ENCODE results near the gene UMODL1.

The UMODL1 gene

DNA sequence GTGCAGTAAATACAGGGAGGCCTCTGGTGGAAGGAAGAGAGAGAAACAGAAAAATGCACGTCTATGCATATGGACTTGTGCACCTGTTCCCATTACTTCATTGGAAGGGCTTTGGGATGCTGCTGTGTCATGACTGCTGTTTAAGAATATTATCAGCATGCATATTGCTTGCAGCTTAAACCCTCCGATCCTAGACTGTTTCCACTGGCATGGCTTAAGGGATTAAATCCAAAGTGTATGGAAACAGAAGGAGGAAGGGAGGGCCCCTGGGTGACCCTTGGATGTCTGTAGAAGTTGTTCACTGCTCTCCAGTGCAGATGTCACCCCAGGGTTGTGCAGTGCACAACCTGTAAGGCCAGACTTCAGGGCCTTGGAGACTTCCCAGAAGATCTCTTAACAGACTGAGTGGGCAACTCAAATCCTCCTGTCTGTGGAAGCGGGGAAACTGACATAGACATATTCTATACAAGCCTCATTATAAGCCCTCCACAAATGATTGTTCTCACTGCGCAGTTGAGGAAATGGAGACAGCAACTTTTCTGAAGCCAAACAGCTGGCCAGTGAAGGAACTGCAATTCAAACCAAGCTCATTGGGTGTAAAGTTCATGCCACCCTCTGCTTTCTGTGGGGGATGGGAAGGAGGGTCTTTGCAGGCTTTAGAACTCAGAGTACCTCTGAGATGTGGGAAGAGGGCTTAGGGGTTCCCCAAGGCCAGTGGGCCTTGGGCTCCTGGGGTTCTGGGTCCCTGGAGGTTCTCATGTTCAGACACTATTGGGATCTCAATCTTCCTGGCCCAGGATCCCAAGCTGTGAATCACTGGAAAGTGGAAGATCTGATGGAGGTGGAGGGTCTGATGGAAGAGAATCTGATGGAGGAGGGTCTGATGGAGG is 73.8 kb downstream of the UMODL1 start:
- in situ Hi-C loops (cut with HindIII; ENCODE audit: low sequenced_read_pairs), result loop anchor here (5.0 kb wide), 1 partner anchor 78 kb away; no protein-coding TSS in a partner anchor

- in situ Hi-C loops (cut with HindIII; ENCODE audit: low sequenced_read_pairs), result no loop called here
Observed at GRCh38 chr21:42145569-42146272, 74.6 kb downstream of the UMODL1 start.

GRCh38 chr21:42146273-42146805 is 75.2 kb downstream of the UMODL1 start:
- in situ Hi-C loops (cut with HindIII; ENCODE audit: low sequenced_read_pairs), result no loop called here

DNA sequence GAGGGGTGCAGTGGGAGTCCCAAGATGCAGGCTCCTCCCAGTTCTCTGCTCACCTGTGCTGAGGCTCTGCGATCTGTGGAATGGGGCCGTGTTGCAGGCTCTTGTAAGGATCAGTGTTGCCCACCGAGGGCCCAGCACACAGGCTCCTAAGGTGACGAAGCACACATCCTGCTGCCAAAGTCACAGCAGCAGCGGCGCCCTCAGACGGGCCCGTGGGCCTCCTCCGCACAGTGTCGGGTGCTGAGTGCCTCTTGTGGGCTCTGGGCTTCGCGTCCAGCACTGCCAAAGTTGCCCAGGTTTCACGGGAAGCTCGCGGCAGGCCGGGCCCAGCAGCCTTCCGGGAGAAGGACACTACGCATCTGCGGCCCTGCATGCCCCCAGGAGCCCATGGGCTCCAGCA is 75.7 kb downstream of the UMODL1 start:
- in situ Hi-C loops (cut with HindIII; ENCODE audit: low sequenced_read_pairs), result no loop called here

DNA sequence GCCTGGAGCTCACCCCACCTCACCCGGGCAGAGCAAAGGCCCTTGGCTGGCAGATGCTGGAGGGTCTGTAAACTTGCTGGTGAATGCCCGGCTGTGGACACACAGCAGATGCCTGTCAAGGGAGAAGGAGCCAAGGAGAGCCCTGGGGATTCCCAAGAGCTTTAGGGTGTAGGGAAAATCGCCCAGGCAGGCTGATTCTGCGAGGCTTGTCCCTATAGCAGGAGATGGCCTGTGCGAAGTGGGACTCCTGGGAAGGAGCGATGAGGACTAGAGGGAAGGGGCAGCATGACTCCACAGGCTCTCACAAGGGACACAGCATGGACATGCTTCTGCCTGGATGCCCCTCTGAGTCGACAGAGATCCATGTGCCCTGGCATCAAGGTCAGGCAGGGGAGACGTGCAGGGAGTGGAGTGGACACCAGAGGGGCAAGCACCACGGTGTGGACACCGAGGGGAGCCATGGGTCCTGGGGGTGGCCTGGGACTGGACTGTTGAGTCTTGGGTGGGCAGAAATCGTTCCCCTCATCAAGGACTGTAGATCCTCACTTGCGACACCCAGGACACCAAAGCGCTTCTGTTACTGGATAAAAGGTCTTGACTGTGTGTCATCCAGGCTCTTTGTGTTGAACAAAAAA is 76.4 kb downstream of the UMODL1 start:
- in situ Hi-C loops (cut with HindIII; ENCODE audit: low sequenced_read_pairs), result no loop called here

GRCh38 chr21:42148097-42148496 is 77.0 kb downstream of the UMODL1 start:
- in situ Hi-C loops (cut with HindIII; ENCODE audit: low sequenced_read_pairs), result no loop called here

DNA sequence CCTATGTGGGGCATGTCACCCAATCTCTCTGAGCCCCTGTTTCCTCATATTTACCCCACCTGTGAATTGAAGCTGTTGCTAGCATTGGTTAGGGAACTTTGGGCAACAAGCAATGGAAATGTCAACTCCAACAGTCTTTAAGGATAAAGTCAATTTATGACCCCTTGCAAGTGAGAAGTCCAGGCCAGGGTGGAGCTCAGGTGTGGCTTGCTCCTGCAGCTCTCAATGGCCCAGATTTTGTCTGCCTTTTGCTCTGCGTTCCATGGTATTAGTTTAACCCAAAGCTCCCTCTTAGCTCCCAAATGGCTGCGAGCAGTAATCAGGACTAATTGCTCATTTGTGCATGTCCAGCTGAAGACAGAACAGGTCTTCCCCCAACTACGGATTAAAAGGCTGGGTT is 77.5 kb downstream of the UMODL1 start:
- in situ Hi-C loops (cut with HindIII; ENCODE audit: low sequenced_read_pairs), result no loop called here

DNA sequence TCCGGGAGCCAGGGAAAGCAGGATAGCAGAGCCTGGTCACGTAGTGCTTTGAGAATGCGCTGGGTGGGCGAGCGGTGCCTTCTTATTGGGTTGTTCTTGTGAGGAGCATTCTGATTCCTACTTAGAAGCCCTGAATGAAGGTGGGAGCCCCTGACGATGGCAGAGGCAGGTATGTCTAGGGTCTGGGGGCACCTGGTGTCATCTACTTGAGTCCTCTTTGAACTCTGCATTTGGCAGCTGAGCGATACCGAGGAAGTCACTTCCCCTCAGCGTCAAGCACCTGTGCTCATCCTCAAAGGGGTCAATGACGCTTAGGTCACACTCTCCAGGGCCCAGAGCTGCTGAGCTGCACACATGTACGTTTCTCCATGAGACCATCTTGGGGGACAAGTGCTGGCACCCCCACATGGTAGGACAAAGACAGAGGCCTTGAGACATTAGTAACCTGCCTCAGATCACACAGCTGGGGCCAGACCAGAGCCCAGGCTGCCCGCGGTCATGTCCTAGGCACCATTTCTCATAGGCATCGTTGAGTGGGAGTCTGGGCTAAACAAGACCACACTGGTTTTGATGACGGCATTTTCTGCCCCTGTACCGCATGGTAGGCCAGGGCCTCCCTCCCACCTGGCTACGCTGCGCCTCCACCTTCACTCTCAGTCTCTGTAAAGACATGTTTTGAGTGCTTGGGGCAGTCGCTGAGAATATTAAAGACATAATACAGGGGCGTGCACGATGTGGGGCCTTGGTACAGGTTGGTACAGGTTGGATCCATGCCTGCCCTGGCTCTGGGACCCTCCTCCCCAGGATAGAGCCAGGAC is 78.7 kb downstream of the UMODL1 start:
- in situ Hi-C loops (cut with HindIII; ENCODE audit: low sequenced_read_pairs), result no loop called here

DNA sequence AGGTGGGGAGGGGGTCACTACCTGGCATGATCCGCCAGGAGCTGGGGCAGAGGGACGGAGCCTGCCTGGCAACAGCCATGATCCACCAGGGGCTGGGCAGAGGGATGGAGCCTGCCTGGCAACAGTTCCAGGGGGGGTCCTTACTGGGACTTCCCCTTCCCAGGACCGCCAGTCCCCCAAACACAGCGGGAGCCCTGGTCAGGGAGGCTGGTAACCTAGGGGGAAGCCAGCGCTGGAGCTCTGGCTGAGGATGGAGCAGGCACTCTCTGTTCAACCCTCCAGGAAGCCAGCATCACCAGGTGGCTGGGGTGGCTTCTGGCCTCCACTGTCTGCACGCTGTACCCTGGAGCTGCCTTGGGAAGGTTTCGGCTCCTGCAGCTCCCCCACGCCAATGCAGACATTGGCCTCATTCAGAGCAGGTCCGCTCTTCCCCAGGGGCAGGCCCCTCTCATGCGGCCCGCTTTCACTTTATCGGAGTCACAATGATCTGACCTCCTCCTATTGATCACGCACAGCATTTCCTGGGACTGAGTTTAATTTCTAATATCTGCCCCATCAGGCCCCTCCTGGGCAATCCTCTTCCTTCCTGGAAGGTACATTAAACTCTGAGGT is 79.5 kb downstream of the UMODL1 start:
- in situ Hi-C loops (cut with HindIII; ENCODE audit: low sequenced_read_pairs), result no loop called here

DNA sequence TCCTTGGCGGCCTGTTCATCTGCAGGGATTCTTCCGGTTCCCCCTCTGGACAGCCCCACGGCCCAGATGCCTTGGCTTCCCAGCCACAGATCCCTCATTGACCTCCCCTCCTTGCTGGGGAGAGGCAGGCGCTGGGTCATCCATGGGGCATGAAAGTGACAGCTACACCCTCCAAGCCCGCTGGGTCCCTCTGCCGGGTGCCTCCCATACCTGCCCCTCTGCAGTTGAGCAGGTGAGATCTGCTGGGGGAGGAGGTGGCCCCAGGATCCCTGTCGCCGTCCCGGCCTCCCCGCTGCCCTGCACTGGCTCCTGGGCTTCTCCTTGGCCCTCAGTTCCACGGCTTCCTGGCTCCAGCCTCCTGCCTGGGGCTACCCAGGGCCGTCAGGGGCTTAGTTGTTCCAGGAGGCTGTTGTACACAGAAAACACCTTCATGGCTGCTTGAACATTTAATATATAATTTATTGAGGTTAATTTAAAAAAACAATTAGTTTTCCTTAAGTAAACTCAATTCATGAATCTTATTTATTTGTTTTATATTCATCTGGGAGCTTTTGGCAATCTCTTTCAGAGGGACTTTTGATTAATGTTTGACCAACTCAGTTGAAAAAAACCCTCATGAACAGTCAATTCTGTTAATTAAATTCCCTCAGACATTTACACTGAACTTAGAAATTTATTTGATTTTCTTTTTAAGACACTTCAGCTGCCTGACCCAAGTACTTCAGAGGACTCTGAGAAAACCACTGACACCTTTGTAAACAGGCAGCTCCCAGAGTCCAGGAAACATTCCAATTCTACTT is 80.2 kb downstream of the UMODL1 start:
- in situ Hi-C loops (cut with HindIII; ENCODE audit: low sequenced_read_pairs), result no loop called here

- in situ Hi-C loops (cut with HindIII; ENCODE audit: low sequenced_read_pairs), result no loop called here
Observed at GRCh38 chr21:42151948-42152220, 80.8 kb downstream of the UMODL1 start.

DNA sequence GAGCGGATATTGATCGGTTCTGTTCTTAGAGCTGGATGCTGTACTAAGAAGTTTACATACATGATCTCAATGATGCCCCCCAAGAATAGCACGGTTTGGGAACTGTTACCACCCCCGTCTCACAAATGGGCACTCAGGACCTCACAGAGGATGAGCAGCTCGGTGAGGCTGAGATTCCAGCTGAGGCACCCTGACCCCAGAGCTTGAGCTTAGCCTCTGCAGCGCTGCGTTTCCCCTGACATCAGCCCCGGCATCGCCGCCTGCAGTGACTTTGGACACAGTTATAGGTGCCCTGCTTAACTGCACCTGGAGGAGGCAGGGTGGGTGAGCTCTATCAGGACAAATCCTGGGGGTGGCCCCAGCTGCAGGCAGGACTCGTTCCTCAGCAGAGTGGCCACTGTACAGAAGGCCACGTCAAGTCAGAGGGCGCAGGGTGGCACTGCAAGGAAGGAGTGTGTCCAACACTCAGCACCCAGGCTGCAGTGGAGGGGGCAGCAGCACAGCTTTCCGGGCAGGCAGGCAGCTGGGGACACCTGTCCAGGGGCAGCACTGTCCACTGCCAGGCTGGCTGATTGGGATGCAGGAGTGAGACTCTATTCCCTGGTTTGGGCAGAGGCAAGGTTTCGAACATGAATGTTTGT is 82.0 kb downstream of the UMODL1 start:
- in situ Hi-C loops (cut with HindIII; ENCODE audit: low sequenced_read_pairs), result no loop called here

DNA sequence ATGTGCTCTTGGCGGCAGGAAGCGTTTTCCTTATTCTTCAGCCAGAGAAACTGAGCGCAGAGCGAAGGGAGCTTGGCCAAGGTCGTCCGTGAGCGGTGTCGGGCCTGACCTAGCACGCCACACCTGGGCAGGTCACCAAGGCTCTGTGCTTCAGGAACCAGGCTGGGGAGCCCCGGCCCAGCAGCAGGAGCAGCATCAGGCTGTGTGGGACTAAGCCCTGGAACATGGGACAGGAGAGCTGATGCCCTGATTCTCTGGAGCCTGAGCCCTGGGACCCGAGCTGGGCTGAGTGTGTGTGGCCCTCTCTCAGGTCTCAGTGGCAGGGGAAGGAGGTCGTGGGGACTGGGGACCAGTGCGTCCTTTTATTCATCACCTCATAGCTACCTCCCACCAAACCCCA is 82.6 kb downstream of the UMODL1 start:
- in situ Hi-C loops (cut with HindIII; ENCODE audit: low sequenced_read_pairs), result no loop called here

DNA sequence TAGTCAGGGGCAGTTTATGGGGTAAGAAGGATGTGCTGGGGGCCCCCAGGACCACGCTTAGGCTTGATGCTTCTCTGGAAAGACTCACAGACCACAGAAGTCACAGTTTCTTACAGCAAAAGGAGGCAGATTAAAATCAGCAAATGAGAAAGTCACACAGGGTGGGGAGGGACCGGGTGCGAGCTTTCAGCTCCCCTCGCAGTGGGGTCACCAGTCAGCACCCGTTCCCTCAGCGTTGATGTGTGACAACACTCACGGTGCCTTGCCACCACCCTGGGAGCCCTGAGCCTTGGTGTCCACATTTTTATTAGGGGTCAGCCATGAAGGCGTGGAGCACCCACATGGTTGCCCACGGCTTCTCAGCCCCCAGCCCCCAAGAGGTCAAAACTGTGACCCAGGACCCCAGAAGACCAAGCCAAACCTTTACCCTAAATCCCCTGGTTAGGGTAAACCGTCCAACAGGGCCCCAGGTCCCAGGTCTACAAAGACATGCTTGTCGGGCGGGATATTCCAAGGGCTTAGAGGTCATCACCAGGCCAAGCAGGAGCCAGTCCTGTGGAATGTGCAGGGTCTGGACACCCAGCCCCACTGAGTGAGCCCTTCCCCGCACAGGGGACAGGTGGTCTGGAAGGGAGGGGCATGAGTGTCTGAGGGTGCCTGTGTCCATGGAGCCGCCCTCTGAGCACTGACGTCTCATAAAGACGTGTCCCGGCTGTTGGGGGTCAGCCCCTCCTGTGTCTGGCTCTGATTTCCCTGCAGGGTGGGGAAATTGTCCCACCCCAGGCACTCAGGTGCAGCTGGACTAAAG is 83.3 kb downstream of the UMODL1 start:
- in situ Hi-C loops (cut with HindIII; ENCODE audit: low sequenced_read_pairs), result no loop called here

DNA sequence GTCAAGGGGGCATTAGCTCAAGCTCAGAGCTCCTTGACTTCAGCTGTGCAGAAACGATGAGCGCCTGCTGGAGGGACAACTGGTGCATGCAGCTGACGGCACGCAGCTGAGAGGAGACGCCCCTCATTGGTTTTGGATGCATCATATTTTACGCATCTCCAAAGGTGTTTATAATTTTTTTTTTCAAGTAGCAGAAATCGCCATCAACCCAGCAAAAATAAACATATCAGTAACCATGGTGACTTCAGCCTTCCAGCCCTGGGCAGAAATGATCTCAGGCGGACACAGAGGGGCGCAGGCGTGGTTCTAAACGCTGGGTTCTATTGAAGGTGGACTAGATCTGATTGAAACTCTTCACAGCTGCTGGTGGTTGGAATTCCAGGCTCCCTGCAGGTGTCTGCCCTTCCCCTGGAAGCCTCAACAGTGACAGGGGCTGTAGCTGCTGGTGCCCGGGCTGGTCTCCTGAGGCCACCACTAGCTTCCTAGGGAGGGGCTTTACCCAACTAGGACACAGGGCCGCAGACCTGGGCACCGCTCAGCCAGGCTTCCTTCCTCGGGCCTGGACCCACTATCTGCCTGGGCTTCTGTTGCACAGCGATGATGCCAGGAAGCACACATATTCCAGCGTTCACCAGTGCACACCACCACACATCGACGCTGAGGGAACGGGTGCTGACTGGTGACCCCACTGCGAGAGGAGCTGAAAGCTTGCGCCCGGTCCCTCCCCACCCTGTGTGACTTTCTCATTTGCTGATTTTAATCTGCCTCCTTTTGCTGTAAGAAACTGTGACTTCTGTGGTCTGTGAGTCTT is 84.1 kb downstream of the UMODL1 start:
- in situ Hi-C loops (cut with HindIII; ENCODE audit: low sequenced_read_pairs), result no loop called here

GRCh38 chr21:42156690-42157605 is 85.8 kb downstream of the UMODL1 start:
- in situ Hi-C loops (cut with HindIII; ENCODE audit: low sequenced_read_pairs), result no loop called here
